Body of pancreas (tissue), 4 donors: ENCODE data around the gene FCRL6. TPM values are rescaled to one million over a fixed set of nuclear protein-coding genes. Genes with fewer than 3 reads are reported as not detected.

Source experiments
- ATAC-seq: fragments of 150-250 bp; one replicate; pipeline ENCODE4 v1.9.1; 2016
- DNase-seq, 4 donors: peaks; one replicate each; pipeline ENCODE4 v3.0.0-alpha.2; 2019
- H3K27ac ChIP-seq, 4 donors: fragments of 200-600 bp; sonication (generic); 1 replicate in 3 of 4; 2 replicates in 1 of 4; pipeline versions ENCODE4 v1.5.1 to v1.6.1; 2016 to 2019; ENCODE audit warnings: mild to moderate bottlenecking in 1 of 4, mixed read lengths in 1 of 4, moderate library complexity in 1 of 4
- H3K27me3 ChIP-seq, 2 donors: fragments of 200-600 bp; sonication (generic); one replicate each; pipeline ENCODE4 v1.6.0; 2016; ENCODE audit warnings: mild to moderate bottlenecking in 1 of 2
- H3K36me3 ChIP-seq, 2 donors: fragments of 200-600 bp; sonication (generic); replicated peaks in 1 of 2; 2 replicates each; pipeline ENCODE4 v1.5.1; 2016; ENCODE audit warnings: low read depth in 2 of 2; ENCODE audit not compliant: insufficient read depth in 1 of 2
- H3K4me1 ChIP-seq: fragments of 200-600 bp; sonication (generic); one replicate; pipeline ENCODE4 v1.6.0; 2016
- H3K4me3 ChIP-seq, 2 donors: fragments of 200-600 bp; sonication (generic); 1 replicate in 1 of 2; 2 replicates in 1 of 2; pipeline ENCODE4 v1.5.1; 2016 to 2019
- H3K9me3 ChIP-seq, 3 donors: fragments of 200-600 bp; sonication (generic); 1 replicate in 2 of 3; 2 replicates in 1 of 3; pipeline ENCODE4 v1.5.1; 2016
- POLR2A ChIP-seq, 3 donors: fragments of 450-650 bp; IDR thresholded peaks; one replicate each; pipeline ENCODE4 v1.6.1; 2016; ENCODE audit warnings: antibody characterized with exemption in 3 of 3, mild to moderate bottlenecking in 2 of 3
- WGBS, 2 donors: methylation state at CpG; one replicate each; pipeline ENCODE4 v1.1.5; 2017; 5-methylcytosine and 5-hydroxymethylcytosine counted together
- intact Hi-C: fragments of 100-400 bp; cut with DNase I; formaldehyde crosslinking; loops from one replicate; pipeline ENCODE4 v1.15.1; 2023
- small RNA-seq: library from RNA; depleted of rRNA; stranded (forward); fragments of <200 nt; gene quantifications from one replicate; pipeline ENCODE3, GENCODE V24; 2016
- total RNA-seq, 2 donors: library from RNA; depleted of rRNA; stranded (reverse); fragments of >200 nt; gene quantifications; one replicate each; pipeline ENCODE4 v1.1.0, GENCODE V29; 2016
- TF ChIP-seq, protein P1 (sequence below), 7 experiments: fragments of 450-650 bp in 4 of 7; fragments of 200-600 bp in 3 of 7; sonication (generic) in 3 of 7; IDR thresholded peaks; one replicate each; pipeline ENCODE4 v1.5.1; 2016 to 2019; ENCODE audit warnings: antibody characterized with exemption in 7 of 7

Gene FCRL6
- total RNA-seq, 2 donors from 2014 or later, result 6.3 TPM; not detected in 1

DNA sequence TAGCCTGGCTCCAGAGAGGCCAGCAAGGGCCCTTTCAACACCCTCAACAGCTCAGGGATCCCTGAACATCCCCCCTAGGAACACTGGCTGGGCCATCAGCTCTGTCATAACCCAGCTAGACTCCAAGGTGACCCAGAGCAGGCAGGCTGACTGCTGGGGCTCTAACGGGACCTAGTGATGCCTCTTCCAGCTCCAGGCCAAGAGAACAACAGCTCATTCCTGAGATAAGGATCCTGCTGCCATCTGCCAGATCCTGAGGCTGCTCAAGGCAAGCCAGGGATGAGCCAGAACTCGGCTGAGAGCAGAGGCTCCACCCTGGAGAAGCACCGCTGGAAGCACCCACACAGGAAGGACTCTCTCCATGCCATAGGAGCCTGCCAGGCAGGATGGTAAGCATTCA is 58.3 kb downstream of the FCRL6 start:
- no peak overlapping the region for H3K27ac ChIP-seq
- peaks cover under 1% of the 10 kb centered on the region for H3K4me1 ChIP-seq
- intact Hi-C loops, result no loop called here
- H3K36me3 ChIP-seq, result no peaks in the 10 kb centered on the region
- ATAC-seq (no peak), DNase-seq (no peak)
- no peaks in the 10 kb centered on the region for H3K27me3 ChIP-seq
- TF ChIP-seq, protein P1, sequence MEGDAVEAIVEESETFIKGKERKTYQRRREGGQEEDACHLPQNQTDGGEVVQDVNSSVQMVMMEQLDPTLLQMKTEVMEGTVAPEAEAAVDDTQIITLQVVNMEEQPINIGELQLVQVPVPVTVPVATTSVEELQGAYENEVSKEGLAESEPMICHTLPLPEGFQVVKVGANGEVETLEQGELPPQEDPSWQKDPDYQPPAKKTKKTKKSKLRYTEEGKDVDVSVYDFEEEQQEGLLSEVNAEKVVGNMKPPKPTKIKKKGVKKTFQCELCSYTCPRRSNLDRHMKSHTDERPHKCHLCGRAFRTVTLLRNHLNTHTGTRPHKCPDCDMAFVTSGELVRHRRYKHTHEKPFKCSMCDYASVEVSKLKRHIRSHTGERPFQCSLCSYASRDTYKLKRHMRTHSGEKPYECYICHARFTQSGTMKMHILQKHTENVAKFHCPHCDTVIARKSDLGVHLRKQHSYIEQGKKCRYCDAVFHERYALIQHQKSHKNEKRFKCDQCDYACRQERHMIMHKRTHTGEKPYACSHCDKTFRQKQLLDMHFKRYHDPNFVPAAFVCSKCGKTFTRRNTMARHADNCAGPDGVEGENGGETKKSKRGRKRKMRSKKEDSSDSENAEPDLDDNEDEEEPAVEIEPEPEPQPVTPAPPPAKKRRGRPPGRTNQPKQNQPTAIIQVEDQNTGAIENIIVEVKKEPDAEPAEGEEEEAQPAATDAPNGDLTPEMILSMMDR (IDR thresholded peaks at IDR 0.05), result no peak
- TF ChIP-seq POLR2A (IDR thresholded peaks at IDR 0.05), result no peak
- H3K4me3 ChIP-seq, result no peak overlapping the region
- 43 to 64% methylated on average over 3 of the region's 3 CpGs for WGBS, 2 donors
- H3K9me3 ChIP-seq, result no peaks in the 10 kb centered on the region

DNA sequence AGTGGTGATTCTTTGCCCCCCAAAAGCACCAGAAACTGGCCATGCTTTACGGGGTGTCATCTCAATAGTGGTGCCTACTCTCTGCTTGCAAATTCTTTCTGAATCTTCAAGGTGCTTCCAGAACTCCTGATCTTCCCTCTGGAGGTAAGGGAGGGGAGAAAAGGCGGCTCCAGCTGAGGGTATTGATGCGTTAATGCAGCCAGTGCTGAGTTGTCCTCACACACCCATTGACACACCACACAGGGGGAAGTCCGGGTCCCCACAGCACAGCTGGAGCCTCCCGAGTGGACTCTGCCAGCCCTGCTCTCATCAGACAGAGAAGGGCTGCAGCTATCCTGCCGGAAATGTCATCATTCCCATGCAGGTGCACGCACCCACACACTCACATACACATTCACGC is 59.1 kb downstream of the FCRL6 start:
- ATAC-seq, result no peak
- TF ChIP-seq, protein P1 (IDR thresholded peaks at IDR 0.05), result no peak
- no peak for TF ChIP-seq POLR2A (IDR thresholded peaks at IDR 0.05)

GRCh38 chr1:159862031-159862430 is 59.9 kb downstream of the FCRL6 start:
- DNase-seq (no peak), ATAC-seq (no peak)
- H3K27ac ChIP-seq, result no peak overlapping the region
- WGBS, 2 donors, result 65 to 73% methylated on average over 5 of the region's 5 CpGs
- no peak overlapping the region for H3K4me3 ChIP-seq
- no peaks in the 10 kb centered on the region for H3K9me3 ChIP-seq
- no peaks in the 10 kb centered on the region for H3K27me3 ChIP-seq
- no peak for TF ChIP-seq POLR2A (IDR thresholded peaks at IDR 0.05)
- intact Hi-C loops, result no loop called here
- no peaks in the 10 kb centered on the region for H3K36me3 ChIP-seq
- H3K4me1 ChIP-seq, result peaks cover 1% of the 10 kb centered on the region

More for the DNA sequence above, 59.1 kb downstream of the FCRL6 start:
- H3K4me3 ChIP-seq, result no peak overlapping the region
- intact Hi-C loops, result no loop called here
- no peak overlapping the region for H3K27ac ChIP-seq
- no peak for DNase-seq
- 72 to 75% methylated on average over 7 to 8 of the region's 8 CpGs for WGBS, 2 donors
- no peaks in the 10 kb centered on the region for H3K9me3 ChIP-seq
- H3K4me1 ChIP-seq, result no peaks in the 10 kb centered on the region
- no peaks in the 10 kb centered on the region for H3K36me3 ChIP-seq
- no peaks in the 10 kb centered on the region for H3K27me3 ChIP-seq

DNA sequence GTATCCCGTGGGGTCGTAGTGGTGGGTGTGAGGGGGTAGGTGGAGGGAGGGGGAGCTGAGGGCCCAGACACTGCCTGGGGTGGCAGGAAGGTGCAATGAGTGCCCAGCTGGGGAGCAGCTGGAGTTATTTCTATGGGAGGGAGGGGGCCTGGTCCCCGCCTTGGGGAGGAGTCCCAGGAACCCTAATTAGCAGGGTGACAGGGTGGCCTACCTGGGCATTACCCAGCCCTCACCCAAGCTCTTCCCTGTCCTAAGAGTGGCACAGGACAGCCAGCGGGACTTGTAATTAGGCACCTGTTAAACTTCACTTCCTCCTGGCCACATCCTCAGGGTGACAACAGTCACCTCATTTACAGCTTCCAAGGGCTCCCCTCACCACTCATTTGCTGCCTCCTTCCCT is 60.4 kb downstream of the FCRL6 start, which contains the start of gene VSIG8:
TSS of gene VSIG8 (minus strand) at position 101 of the 400 bp plus-strand sequence. CDS start 136 bp downstream, outside the sequence.
- 82 to 85% methylated on average over 4 of the region's 4 CpGs for WGBS, 2 donors
- Histone ChIP-seq H3K27me3 (no peaks in the 10 kb centered on the region), H3K36me3 (no peaks in the 10 kb centered on the region), H3K4me1 (peaks cover 6% of the 10 kb centered on the region), H3K27ac (no peak within 1 kb of the TSS), H3K9me3 (no peaks in the 10 kb centered on the region), H3K4me3 (no peak within 1 kb of the TSS)
- ATAC-seq, result no peak
- TF ChIP-seq, protein P1 (IDR thresholded peaks at IDR 0.05), result no peak
- TF ChIP-seq POLR2A (IDR thresholded peaks at IDR 0.05), result no peak
- no peak for DNase-seq
- intact Hi-C loops, result no loop called here

- Histone ChIP-seq H3K27me3 (no peaks in the 10 kb centered on the region), H3K4me1 (peaks cover 20% of the 10 kb centered on the region), H3K36me3 (no peaks in the 10 kb centered on the region), H3K9me3 (no peaks in the 10 kb centered on the region), H3K4me3 (no peak overlapping the region), H3K27ac (no peak overlapping the region)
- no peak for TF ChIP-seq POLR2A (IDR thresholded peaks at IDR 0.05)
- TF ChIP-seq, protein P1 (IDR thresholded peaks at IDR 0.05), result no peak
- no peak for DNase-seq
- intact Hi-C loops, result no loop called here
- no peak for ATAC-seq
- 78 to 88% methylated on average over 2 of the region's 2 CpGs for WGBS, 2 donors
Observed at GRCh38 chr1:159864262-159864661, 62.1 kb downstream of the FCRL6 start.

Small RNAs within 50 kb of the gene (small RNA-seq; reads per million reads assigned to genes)
- gene RF00570, result not detected

Other genes with a start within 250 kb of the FCRL6 start
- gene APCS, start 214.5 kb upstream of the FCRL6 start, total RNA-seq, result 1 to 10 TPM in 1 of 2 donors, under 1 TPM in 1; 0.99 to 4.2 TPM
- gene CRP, start 87.8 kb upstream of the FCRL6 start, total RNA-seq, result 1 to 10 TPM in 1 of 2 donors, under 1 TPM in 1; 0.33 to 1.6 TPM
- 10 to 100 TPM; 60.6 to 91.1 TPM for gene DUSP23, start 21.4 kb upstream of the FCRL6 start, total RNA-seq
- 1 to 10 TPM in 1 of 2 donors, not detected in 1; 3.6 TPM for gene SLAMF8, start 24.5 kb downstream of the FCRL6 start, total RNA-seq
- gene VSIG8, start 60.3 kb downstream of the FCRL6 start, total RNA-seq, result not detected
- gene CFAP45, start 97.8 kb downstream of the FCRL6 start, total RNA-seq, result not detected
- gene TAGLN2, start 123.1 kb downstream of the FCRL6 start, total RNA-seq, result 100 to 1,000 TPM in 1 of 2 donors, 10 to 100 TPM in 1; 63.0 to 118 TPM
- 1 to 10 TPM; 2.3 to 4.9 TPM for gene IGSF9, start 143.3 kb downstream of the FCRL6 start, total RNA-seq
- not detected for gene SLAMF9, start 151.9 kb downstream of the FCRL6 start, total RNA-seq
- 1 to 10 TPM; 4.9 to 7.8 TPM for gene PIGM, start 229.6 kb downstream of the FCRL6 start, total RNA-seq